ENCODE data around the gene NSMCE3.

GRCh38 chr15:29263289-29263688 lies 6.3 kb downstream of the NSMCE3 start:
- no peak for TF ChIP-seq CTCF (IDR thresholded peaks at IDR 0.05; ENCODE audit: insufficient read depth, low read length)
- no peak for TF ChIP-seq POLR2AphosphoS5 (IDR thresholded peaks at IDR 0.05; ENCODE audit: low read depth)
- no peak for TF ChIP-seq GABPA (IDR thresholded peaks at IDR 0.05; ENCODE audit: low read depth)
- TF ChIP-seq REST (IDR thresholded peaks at IDR 0.05; ENCODE audit: insufficient replicate concordance, low read depth), result no peak
- TF ChIP-seq SPI1 (IDR thresholded peaks at IDR 0.05; ENCODE audit: borderline replicate concordance, low read depth), result no peak

All from HL-60 (cell line).